Measurements from ENCODE around the gene MFSD12. TPM values are rescaled to one million over a fixed set of nuclear protein-coding genes. Genes with fewer than 3 reads are reported as not detected.
A peak's percentile ranks its signal among the peaks of the same experiment; 100 is the strongest.

Gene MFSD12
- 75.5 and 91.1 TPM in 2 replicates for total RNA-seq (2014; rRNA removed; shearing (Covaris generic))
- 35.3 and 36.1 TPM in 2 replicates for polyA plus RNA-seq (2016; fragmentation: Nextera tagmentation; extraction: Ambion mirVana)
- long read RNA-seq, partial matches to known transcripts: 6 of 11 reads
- long read RNA-seq, other reads (novel, unspliced or antisense): 3 of 11 reads

DNA sequence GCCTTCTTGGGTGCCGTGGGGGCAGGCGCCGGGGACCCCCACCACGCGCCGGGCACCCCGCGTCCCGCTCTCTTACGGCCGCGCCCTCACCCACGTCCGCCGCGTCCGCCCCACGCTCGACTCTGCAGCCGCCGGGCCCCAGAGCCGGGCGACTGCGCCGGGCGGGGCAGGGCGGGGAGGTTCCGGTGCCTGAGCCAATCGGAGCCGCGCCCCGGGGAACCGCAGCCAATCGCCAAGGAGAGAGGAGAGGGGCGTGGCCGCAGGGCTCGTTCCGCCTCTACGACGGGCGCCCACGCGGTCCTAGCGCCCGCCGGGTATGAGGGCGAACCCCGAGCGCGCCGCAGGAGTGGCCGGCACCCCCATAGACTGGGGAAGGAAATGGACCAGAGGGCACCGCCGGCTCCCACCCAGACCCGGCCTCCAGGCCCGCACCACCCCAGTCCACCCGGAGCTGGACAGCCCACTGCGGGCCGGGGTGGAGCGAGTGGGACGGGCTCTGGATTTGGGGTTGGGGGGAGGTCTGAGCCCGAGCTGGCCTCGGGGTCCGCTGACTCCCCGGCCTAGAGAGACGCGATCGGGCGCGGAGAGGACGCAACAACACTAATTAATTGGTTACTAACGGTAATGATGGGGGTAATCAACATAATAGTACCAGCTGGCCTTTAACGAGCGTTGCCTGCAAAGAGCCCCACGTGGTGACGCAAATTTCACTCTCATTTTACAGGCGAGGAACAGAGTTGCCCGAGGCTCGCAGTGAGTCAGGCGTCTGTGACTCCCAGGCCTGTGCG is at the start of gene MFSD12:
Gene MFSD12, minus strand, starts transcription at position 126 of the 788 bp plus-strand sequence. CDS start 183 bp downstream, outside the sequence.
- no peak within 1 kb of the TSS; the same call in 1 of the 2 replicates for H3K27ac Mint-ChIP-seq
- TF ChIP-seq ZNF462 (CRISPR knock-in tag; IDR thresholded peaks at IDR 0.05): no peak
- TF ChIP-seq POLR2AphosphoS5 (IDR thresholded peaks at IDR 0.05; ENCODE audit: low read depth): peak; percentile 65
- TF ChIP-seq EZH2 (IDR thresholded peaks at IDR 0.05; ENCODE audit: low read depth, unreplicated experiment): no peak
- TF ChIP-seq EZH2phosphoT487 (IDR thresholded peaks at IDR 0.05; ENCODE audit: unreplicated experiment): no peak
- TF ChIP-seq, protein P1, sequence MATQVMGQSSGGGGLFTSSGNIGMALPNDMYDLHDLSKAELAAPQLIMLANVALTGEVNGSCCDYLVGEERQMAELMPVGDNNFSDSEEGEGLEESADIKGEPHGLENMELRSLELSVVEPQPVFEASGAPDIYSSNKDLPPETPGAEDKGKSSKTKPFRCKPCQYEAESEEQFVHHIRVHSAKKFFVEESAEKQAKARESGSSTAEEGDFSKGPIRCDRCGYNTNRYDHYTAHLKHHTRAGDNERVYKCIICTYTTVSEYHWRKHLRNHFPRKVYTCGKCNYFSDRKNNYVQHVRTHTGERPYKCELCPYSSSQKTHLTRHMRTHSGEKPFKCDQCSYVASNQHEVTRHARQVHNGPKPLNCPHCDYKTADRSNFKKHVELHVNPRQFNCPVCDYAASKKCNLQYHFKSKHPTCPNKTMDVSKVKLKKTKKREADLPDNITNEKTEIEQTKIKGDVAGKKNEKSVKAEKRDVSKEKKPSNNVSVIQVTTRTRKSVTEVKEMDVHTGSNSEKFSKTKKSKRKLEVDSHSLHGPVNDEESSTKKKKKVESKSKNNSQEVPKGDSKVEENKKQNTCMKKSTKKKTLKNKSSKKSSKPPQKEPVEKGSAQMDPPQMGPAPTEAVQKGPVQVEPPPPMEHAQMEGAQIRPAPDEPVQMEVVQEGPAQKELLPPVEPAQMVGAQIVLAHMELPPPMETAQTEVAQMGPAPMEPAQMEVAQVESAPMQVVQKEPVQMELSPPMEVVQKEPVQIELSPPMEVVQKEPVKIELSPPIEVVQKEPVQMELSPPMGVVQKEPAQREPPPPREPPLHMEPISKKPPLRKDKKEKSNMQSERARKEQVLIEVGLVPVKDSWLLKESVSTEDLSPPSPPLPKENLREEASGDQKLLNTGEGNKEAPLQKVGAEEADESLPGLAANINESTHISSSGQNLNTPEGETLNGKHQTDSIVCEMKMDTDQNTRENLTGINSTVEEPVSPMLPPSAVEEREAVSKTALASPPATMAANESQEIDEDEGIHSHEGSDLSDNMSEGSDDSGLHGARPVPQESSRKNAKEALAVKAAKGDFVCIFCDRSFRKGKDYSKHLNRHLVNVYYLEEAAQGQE (IDR thresholded peaks at IDR 0.05; ENCODE audit: unreplicated experiment): peak; percentile 15
- TF ChIP-seq CREB1 (CRISPR knock-in tag; IDR thresholded peaks at IDR 0.05; ENCODE audit: low read depth): peak; percentile 79
- no peak within 1 kb of the TSS for H3K27ac ChIP-seq (ENCODE audit: low read depth)

More for the DNA sequence above, at the start of gene MFSD12:
- H3K4me3 ChIP-seq: peak within 1 kb of the TSS; percentile 85
- ATAC-seq (peak; percentile 92), DNase-seq (ENCODE audit: low spot score) (peak; percentile 98)
- Mint-ChIP-seq H3K27me3 (ENCODE audit: insufficient read depth, low read depth, poor library complexity) (peaks cover 18% of the 10 kb centered on the region), H3K4me3 (peak within 1 kb of the TSS; percentile 86), H3K9me3 (no peaks in the 10 kb centered on the region), H3K4me1 (peaks cover 7% of the 10 kb centered on the region), H3K36me3 (ENCODE audit: low read depth) (no peaks in the 10 kb centered on the region; the same call in 2 of the 3 replicates)
- H3K27me3 ChIP-seq (ENCODE audit: insufficient read depth): peaks cover 10% of the 10 kb centered on the region; the same call in 1 of the 2 replicates
- H3K4me1 ChIP-seq (ENCODE audit: insufficient read depth): no peaks in the 10 kb centered on the region; the same call in 1 of the 2 replicates
- H3K79me2 ChIP-seq (replicated peaks; ENCODE audit: insufficient read depth): peaks cover 18% of the 10 kb centered on the region
- H3F3A ChIP-seq (replicated peaks; ENCODE audit: low read depth): no peaks in the 10 kb centered on the region
- H3K36me3 ChIP-seq (ENCODE audit: insufficient read depth): no peaks in the 10 kb centered on the region
- H4K20me1 ChIP-seq (replicated peaks; ENCODE audit: insufficient read depth): peaks cover 6% of the 10 kb centered on the region; the same call in 1 of the 2 replicates
- no peaks in the 10 kb centered on the region for H3K9me2 ChIP-seq (ENCODE audit: insufficient read depth)
- H2AFZ ChIP-seq: peak within 1 kb of the TSS; percentile 99
- H3K4me2 ChIP-seq: peak within 1 kb of the TSS; percentile 90

Data from GM23338 (cell line).